Calu3 (cell line): Measurements from ENCODE around the gene NTRK2. TPM values are rescaled to one million over a fixed set of nuclear protein-coding genes. Genes with fewer than 3 reads are reported as not detected.

Experiments used
- BruUV-seq: library from RNA; stranded (reverse); fragments of 400-500 nt; replicated peaks from 2 replicates; lab custom pipeline; 2021; lab: Mats Ljungman, UMichigan
- CTCF ChIA-PET: fragments of 300-600 bp; sonication (Branson Sonifier 250); formaldehyde crosslinking; loops from one replicate; lab custom pipeline; 2022; ENCODE audit warnings: antibody characterized with exemption; lab: Charles Lee
- DNase-seq: peaks from one replicate; pipeline ENCODE4 v3.0.0; 2022
- H3K27ac Mint-ChIP-seq: one replicate; pipeline ENCODE4 v1.8.0; 2022; ENCODE audit warnings: mixed read lengths; ENCODE audit not compliant: unreplicated experiment
- H3K27me3 Mint-ChIP-seq: one replicate; pipeline ENCODE4 v1.8.0; 2022; ENCODE audit warnings: mixed read lengths; ENCODE audit not compliant: unreplicated experiment
- H3K36me3 Mint-ChIP-seq: one replicate; pipeline ENCODE4 v1.8.0; 2022; ENCODE audit warnings: mild to moderate bottlenecking, moderate library complexity, mixed read lengths; ENCODE audit not compliant: insufficient read depth, unreplicated experiment
- H3K4me1 Mint-ChIP-seq: one replicate; pipeline ENCODE4 v1.8.0; 2022; ENCODE audit warnings: mild to moderate bottlenecking, low read depth, mixed read lengths; ENCODE audit not compliant: unreplicated experiment
- H3K4me3 Mint-ChIP-seq: one replicate; pipeline ENCODE4 v1.8.0; 2022; ENCODE audit warnings: mild to moderate bottlenecking, low read depth, moderate library complexity, mixed read lengths; ENCODE audit not compliant: unreplicated experiment
- H3K9me3 Mint-ChIP-seq: one replicate; pipeline ENCODE4 v1.8.0; 2022; ENCODE audit warnings: low read depth, mixed read lengths; ENCODE audit not compliant: unreplicated experiment
- intact Hi-C: fragments of 100-400 bp; cut with micrococcal nuclease; formaldehyde crosslinking; loops from one replicate; pipeline ENCODE4 v1.10.0; 2022; ENCODE audit not compliant: unreplicated experiment
- total RNA-seq: library from RNA; stranded (reverse); gene quantifications from 2 replicates; pipeline ENCODE4 v1.2.3, GENCODE V29; 2022
- TF ChIP-seq, protein P1 (sequence below): fragments of 200-600 bp; IDR thresholded peaks from one replicate; pipeline ENCODE4 v1.8.0; 2022; ENCODE audit warnings: antibody characterized with exemption; ENCODE audit not compliant: unreplicated experiment

The NTRK2 gene
- total RNA-seq, 1 experiment from 2014 or later: 2.1 TPM

DNA sequence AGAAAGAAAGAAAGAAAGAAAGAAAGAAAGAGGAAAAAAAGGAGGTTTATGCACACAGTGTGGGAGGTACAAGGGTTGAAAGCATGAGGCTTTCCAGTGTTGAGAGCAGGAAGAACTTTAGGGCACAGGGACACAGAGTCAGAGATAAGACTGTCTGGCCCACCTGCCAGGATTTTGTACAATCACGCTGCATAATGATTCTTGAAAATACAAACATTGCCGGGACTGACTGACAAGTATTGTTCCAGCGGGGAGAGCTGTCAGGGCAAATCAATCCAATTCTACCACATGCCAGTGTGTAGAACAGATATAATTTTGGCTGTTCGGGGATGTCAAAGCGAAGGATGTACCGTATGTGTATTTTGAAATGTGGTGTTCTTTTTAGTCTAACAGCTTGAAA lies 254.7 kb downstream of the NTRK2 start:
- H3K9me3 Mint-ChIP-seq: peaks cover 2% of the 10 kb centered on the region
- no peak overlapping the region for H3K4me3 Mint-ChIP-seq
- no TSS peak for BruUV-seq
- H3K27me3 Mint-ChIP-seq: peaks cover 24% of the 10 kb centered on the region
- intact Hi-C loops: no loop called here
- no peak overlapping the region for H3K27ac Mint-ChIP-seq
- CTCF ChIA-PET: no interaction called here
- H3K4me1 Mint-ChIP-seq: no peaks in the 10 kb centered on the region
- TF ChIP-seq, protein P1, sequence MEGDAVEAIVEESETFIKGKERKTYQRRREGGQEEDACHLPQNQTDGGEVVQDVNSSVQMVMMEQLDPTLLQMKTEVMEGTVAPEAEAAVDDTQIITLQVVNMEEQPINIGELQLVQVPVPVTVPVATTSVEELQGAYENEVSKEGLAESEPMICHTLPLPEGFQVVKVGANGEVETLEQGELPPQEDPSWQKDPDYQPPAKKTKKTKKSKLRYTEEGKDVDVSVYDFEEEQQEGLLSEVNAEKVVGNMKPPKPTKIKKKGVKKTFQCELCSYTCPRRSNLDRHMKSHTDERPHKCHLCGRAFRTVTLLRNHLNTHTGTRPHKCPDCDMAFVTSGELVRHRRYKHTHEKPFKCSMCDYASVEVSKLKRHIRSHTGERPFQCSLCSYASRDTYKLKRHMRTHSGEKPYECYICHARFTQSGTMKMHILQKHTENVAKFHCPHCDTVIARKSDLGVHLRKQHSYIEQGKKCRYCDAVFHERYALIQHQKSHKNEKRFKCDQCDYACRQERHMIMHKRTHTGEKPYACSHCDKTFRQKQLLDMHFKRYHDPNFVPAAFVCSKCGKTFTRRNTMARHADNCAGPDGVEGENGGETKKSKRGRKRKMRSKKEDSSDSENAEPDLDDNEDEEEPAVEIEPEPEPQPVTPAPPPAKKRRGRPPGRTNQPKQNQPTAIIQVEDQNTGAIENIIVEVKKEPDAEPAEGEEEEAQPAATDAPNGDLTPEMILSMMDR: no peak
- no peak for DNase-seq
- no peaks in the 10 kb centered on the region for H3K36me3 Mint-ChIP-seq

DNA sequence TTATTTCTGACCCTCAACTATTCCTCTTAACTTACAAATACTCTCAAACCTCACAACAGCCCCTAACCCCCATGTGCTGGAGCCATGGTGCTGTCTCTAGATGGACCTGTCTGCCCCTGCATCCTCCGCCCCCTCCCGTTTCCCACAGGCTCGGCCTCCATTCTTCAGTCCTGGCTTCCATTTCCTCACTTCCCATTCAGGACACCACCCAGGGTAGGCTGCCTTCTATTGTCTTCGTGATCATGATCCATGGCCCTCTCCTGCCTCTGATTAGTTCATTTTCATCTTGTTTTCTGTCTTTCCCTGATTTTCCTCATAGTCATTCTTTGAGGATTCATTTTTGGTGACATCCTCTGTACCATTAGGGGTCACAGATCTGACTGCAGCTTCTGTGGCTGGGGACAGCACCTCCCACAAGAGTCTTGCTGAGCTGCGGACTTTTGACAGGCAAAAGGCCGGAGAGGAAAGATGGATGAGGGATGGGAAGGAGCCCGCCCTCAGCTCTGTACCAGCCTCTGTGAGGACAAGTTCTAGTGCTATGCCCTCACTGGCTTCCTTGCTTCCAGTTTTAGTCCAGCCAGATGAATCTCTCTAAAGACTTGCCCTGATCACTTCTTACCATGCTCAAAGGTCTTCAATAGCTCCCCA lies 255.8 kb downstream of the NTRK2 start:
- Mint-ChIP-seq H3K27me3 (peaks cover 24% of the 10 kb centered on the region), H3K27ac (no peak overlapping the region), H3K36me3 (no peaks in the 10 kb centered on the region), H3K4me1 (no peaks in the 10 kb centered on the region), H3K4me3 (no peak overlapping the region), H3K9me3 (peaks cover 2% of the 10 kb centered on the region)
- TF ChIP-seq, protein P1: no peak
- no peak for DNase-seq
- CTCF ChIA-PET: no interaction called here
- BruUV-seq: no TSS peak
- intact Hi-C loops: no loop called here

DNA sequence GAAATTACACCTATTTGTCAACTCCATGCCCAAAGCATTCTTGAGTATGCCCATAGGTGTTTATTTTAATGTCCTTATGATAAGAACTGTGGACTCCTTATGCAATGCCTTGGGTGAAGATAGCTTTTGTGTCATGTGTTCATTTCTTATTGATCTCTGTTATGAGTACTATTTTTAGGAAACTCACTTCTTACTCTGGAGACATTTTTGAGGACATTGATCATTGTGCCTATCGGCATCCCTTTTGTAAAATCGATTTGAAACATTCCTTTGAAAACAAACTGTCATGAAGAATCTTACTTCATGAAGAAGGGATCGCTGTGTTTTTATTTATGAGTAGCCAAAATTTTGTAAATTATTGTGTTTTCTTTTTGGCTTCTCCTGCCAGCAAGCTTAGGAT lies 257.3 kb downstream of the NTRK2 start:
- no peak for DNase-seq
- BruUV-seq: no TSS peak
- CTCF ChIA-PET: no interaction called here

DNA sequence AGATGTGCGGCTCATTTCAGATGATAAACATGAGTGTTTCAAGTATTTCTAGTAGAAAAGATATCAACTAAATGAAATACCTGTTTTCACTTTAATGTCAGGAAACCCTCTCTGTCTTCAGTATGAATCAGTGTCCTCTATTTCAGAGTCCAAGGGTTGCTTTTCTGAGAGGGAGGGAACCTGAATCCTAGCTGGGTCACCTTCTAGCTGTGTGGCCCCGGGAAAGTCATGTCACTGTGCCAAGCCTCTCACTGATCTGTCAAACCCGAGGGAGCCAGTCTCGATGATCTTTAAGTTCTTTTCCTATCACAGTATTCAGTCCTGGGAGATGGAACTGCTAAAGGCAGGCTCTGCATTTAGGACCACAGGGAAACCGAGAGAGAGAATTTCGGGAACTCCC lies 258.9 kb downstream of the NTRK2 start:
- intact Hi-C loops: no loop called here
- H3K36me3 Mint-ChIP-seq: no peaks in the 10 kb centered on the region
- peaks cover 24% of the 10 kb centered on the region for H3K27me3 Mint-ChIP-seq
- peaks cover 2% of the 10 kb centered on the region for H3K9me3 Mint-ChIP-seq
- CTCF ChIA-PET: no interaction called here
- DNase-seq: no peak
- H3K4me1 Mint-ChIP-seq: no peaks in the 10 kb centered on the region
- TF ChIP-seq, protein P1: no peak
- H3K4me3 Mint-ChIP-seq: no peak overlapping the region
- BruUV-seq: no TSS peak
- no peak overlapping the region for H3K27ac Mint-ChIP-seq

More for the DNA sequence above, 257.3 kb downstream of the NTRK2 start:
- intact Hi-C loops: no loop called here
- Mint-ChIP-seq H3K4me1 (no peaks in the 10 kb centered on the region), H3K4me3 (no peak overlapping the region), H3K9me3 (peaks cover 2% of the 10 kb centered on the region), H3K27me3 (peaks cover 24% of the 10 kb centered on the region), H3K36me3 (no peaks in the 10 kb centered on the region), H3K27ac (no peak overlapping the region)
- TF ChIP-seq, protein P1: no peak
